GM12872 (cell line): ENCODE results near the gene ADGRD1.

Experiments used
- TF ChIP-seq, protein P1 (sequence below): IDR thresholded peaks from 3 replicates; pipeline ENCODE4 v1.5.1; 2011; ENCODE audit warnings: low read depth, mild to moderate bottlenecking, low read length, moderate library complexity; ENCODE audit not compliant: insufficient read depth

Gene ADGRD1

DNA sequence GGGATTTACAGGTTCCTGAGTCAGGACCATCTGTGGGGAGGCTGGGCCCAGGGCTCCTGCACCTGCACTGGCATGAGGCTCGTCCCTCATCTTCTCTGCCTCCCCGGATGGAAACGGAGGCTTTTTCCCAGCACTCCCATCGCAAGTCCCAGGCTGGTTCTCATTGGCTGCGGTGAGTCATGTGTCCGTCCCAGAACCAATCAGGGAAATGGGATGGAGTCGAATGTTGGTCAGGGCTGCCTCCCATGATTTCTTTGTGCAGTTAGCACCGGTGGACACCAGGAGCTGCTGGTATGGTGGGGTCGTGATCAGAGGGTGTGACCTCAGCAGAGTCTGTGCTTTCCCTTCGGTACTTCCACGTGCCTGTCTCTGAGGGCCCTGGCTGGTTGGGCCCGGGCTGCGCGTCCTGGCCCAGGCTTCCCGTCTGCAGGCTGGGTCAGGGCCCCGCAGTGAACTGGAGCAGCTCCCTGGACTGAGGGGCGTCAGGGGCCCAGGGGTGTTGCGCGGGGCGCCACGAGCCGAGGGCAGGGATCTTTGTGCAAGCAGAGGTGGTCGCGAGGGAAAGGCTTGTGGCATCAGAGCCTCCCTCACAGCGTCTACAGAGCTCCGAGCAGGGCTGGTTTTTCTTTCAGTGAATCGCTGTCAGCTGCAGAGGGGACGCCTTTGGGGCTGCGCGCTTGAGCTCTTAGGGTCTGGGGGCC is 168.1 kb downstream of the ADGRD1 start:
- TF ChIP-seq, protein P1, sequence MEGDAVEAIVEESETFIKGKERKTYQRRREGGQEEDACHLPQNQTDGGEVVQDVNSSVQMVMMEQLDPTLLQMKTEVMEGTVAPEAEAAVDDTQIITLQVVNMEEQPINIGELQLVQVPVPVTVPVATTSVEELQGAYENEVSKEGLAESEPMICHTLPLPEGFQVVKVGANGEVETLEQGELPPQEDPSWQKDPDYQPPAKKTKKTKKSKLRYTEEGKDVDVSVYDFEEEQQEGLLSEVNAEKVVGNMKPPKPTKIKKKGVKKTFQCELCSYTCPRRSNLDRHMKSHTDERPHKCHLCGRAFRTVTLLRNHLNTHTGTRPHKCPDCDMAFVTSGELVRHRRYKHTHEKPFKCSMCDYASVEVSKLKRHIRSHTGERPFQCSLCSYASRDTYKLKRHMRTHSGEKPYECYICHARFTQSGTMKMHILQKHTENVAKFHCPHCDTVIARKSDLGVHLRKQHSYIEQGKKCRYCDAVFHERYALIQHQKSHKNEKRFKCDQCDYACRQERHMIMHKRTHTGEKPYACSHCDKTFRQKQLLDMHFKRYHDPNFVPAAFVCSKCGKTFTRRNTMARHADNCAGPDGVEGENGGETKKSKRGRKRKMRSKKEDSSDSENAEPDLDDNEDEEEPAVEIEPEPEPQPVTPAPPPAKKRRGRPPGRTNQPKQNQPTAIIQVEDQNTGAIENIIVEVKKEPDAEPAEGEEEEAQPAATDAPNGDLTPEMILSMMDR: no peak

DNA sequence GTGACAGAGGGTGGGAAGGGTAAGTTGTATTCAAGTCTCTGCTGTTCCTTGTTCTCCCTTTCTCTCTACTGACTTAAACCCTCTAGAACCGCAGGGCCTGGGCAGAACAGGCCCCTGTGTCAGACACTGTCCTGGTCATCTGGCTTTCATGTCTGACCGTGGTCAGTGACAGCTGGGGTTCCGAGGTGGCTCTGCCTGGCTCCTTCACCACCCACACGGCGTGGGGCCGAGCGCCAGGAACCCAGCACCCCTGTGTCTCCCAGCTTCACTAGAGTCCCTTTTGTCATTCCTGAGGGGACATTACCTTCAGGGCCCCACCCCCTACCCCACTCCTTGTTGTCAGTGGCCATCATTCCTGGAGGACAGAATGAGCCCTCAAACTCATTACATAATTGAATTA is 168.9 kb downstream of the ADGRD1 start:
- TF ChIP-seq, protein P1: no peak

DNA sequence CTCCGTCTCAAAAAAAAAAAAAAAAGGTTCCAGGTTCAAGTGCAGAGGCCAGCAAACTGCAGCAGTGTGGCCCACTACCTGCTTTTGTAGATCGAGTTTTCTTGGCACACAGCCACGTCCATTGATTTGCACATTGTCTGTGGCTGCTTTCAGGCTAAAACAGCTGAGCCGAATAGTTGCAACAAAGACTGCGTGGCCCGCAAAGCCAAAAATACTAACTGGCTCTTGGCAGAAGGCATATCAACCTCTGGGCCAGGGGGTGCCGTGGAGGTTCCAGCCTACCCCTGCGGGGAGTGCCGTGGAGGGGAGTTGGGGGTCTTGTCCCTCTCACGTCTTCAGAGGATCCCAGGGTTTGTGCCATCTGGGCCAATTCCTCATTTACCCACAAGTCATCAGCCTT is 170.1 kb downstream of the ADGRD1 start:
- TF ChIP-seq, protein P1: no peak

DNA sequence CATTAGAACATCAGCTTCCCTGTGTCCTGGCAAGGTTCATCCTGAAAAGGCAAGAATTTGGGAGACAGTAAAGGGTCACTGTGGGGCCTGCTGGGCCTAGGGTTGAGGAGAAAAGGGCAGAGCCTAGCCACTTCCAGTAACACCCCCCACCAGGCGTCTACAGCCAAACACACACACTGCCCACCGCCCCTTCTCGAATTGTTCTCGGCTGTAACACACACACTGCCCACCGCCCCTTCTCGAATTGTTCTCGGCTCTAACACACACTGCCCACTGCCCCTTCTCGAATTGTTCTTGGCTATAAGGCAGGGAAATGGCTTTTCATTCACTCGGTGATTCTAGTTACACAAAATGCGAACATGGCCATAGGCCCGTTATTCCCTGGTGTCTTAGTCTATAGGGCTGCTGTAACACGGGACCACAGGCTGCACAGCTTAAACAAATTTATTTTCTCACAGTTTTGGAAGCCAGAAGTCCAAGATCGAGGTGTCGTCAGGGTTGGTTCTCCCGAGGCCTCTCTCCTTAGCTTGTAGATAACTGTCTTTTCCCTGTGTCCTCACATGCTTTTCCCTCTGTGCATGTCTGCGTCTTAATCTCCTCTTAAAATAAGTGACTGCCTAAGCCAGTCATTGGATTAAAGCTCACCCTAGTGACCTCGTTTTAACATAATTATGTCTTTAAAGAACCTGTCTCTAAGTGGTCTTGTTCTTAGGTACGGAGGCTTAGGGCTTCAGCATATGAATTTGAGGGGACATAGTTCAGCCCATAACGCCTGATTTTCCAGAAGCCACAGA is 171.0 kb downstream of the ADGRD1 start:
- TF ChIP-seq, protein P1: no peak

DNA sequence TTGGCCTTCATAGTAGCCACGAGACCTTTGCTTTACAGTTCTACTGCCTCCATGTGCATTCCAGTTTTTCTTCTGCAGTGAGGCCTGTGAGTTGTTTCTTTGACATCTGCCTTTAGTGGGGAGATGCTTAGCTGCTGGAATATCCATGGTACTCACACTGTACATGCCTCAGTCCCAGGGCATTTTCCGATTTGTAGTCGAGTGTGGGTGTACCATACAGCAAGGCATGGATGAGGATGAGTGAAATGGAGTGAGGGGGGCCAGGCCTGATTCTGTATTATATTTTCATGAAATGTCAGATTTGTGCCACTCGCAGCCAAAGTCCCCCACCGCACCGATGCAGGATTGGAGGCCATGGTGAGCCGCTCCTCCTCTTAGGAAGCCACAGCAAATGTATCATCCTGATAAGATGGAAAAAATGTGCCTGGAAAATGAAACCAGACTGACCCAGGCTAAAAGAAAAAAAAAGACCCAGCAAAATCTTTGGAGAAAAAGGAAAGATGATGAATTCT is 173.0 kb downstream of the ADGRD1 start:
- TF ChIP-seq, protein P1: no peak

DNA sequence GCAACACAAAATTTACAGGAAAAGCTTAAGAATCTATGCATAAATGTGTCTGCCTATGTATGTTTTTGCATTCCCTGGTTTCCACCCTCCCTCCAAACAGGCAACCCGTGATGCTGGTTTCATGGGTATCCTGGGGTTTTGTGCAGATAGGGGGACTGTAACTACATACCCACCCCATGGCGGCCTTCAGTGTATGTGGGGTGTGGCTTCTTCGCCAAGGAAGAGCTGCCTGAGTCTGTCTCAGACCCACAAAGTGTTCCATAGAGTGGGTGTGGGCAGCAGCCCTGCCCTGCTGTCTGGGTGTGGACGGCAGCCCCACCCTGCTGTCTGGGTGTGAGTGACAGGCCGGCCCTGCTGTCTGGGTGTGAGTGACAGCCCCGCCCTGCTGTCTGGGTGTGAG is 174.8 kb downstream of the ADGRD1 start:
- TF ChIP-seq, protein P1: no peak

DNA sequence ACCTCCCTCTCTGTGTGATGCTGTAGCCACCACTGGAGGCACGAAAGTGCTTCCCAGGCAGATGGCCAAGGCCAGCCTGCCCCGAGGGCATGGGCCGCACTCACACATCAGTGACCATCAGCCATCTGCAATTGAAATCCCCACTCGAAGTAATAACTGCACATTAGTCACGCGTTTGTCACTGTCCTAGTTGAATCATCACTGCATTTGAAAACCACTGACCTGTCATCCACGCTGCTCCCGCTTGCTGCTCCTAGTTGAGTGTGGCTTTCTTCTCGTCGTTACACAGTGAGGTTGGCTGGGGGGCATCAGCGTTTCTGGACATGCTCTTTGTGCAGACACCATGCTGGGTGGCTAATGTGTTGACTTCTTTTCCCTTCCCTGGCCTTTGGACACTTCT is 176.1 kb downstream of the ADGRD1 start:
- TF ChIP-seq, protein P1: no peak
